Activated CD4-positive, alpha-beta T cell treated with anti-CD3 and anti-CD28 coated beads for 4 hours (primary cell): ENCODE results near the gene DIP2B.
"Not testable (repeated sequence)": the region's sequence is repeated elsewhere in the genome, so short reads cannot be mapped to it uniquely, and the experiment has no call there.

Source experiments
- DNase-seq, 2 donors: peaks; one replicate each; pipeline ENCODE4 v3.0.0-alpha.2; 2020

Gene DIP2B

GRCh38 chr12:50641566-50641965, 136.8 kb downstream of the DIP2B start:
- no peak for DNase-seq

DNA sequence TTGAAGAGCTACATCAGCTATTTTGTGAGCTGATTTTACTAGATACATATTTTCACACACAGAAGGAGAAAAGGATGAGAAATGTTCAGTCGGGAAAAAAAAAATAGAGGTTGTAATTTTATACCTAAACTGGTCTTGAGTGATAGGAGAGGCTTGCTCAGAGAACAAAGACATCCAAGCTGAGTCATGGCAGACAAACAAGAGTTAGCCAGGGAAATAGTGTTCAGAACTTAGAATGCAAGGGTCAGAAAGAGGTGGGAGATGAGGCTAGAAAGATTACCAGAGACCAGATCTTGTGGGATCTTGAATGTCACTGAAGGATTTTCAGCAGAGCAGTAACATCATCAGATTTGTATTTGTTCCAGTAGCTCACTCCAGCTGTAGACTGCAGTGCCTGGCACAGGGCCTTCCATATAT, 137.3 kb downstream of the DIP2B start:
- no peak for DNase-seq

DNA sequence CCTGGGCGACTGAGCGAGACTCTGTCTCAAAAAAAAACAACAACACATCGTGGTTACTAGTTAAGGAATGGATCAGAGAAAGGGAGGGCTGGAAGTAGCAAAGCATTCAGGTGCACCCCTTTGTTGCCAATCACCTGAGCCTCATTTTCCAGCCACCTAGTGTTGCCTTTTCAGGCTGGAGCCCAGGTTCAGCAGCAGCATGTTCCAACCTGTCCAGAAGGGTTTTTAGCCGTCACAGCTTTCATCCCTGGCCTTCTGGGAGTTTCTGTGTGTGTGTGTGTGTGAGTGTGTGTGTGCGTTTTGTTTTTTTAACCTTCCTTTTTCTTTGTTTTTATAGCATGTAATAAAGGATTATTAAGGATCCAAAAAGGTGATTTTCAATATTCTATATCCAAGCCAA, 138.0 kb downstream of the DIP2B start:
- no peak for DNase-seq

- no peak for DNase-seq
Observed at GRCh38 chr12:50647031-50647430, 142.2 kb downstream of the DIP2B start.

GRCh38 chr12:50647479-50647878, 142.7 kb downstream of the DIP2B start:
- DNase-seq = no peak

DNA sequence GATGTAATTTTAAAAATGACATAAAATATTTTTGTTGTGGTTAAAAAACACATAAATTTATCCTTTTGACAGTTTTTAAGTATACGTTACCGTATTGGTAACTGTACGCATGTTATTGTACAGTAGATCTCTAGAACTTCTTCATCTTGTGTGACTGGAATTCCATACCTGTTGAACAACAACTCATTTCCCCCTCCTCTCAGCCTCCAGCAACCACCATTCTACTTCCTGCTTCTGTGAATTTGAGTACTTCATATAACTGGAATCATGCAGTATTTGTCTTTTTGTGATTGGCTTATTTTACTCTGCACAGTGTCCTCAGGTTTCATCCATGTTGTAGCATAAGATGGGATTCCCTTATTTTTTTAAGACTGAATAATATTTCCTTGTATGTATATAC, 145.5 kb downstream of the DIP2B start:
- no peak for DNase-seq

DNA sequence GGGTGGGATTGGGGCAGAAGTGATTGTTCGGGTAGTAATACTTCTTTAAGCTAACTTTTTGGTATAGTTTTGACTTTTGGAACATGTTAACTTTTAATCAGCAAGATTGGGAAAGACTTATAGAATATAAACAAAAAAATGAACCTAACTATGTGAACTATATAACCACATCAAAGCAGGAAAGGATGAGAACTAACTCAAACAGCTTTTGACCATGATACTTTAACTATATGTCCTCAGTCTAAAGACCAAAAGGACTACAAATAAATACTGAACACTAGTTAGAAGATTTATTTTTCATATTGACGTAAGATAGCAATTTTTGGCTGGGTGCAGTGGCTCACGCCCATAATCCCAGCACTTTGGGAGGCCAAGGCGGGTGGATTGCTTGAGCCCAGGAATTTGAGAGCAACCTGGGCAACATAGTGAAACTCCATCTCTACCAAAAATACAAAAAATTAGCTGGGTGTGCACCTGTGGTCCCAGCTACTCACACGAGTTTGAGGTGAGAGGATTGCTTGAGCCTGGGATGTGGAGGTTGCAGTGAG, 150.7 kb downstream of the DIP2B start:
- no peak for DNase-seq

- DNase-seq = no peak
Observed at GRCh38 chr12:50659260-50659659, 154.5 kb downstream of the DIP2B start.

- no peak for DNase-seq
Observed at GRCh38 chr12:50659690-50660424, 155.1 kb downstream of the DIP2B start.

DNA sequence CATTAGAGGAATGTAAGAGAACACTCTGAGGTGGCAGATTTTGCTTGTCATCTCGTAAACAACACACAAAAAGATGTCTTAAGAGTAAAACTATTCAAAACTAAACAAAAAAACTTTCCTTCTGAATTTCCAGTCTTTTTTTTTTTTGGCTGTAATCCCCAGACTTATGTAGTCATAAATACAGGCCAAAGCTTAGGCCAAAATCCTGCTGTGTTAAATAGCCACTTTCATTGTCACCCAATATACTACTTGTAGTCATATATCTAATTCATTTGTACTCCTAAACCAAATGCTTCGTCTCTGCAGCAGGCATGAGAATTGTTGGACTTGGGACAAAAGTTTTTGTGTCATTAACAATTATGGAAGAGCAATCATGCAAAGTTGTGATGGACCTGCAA, 155.6 kb downstream of the DIP2B start:
- no peak for DNase-seq

DNA sequence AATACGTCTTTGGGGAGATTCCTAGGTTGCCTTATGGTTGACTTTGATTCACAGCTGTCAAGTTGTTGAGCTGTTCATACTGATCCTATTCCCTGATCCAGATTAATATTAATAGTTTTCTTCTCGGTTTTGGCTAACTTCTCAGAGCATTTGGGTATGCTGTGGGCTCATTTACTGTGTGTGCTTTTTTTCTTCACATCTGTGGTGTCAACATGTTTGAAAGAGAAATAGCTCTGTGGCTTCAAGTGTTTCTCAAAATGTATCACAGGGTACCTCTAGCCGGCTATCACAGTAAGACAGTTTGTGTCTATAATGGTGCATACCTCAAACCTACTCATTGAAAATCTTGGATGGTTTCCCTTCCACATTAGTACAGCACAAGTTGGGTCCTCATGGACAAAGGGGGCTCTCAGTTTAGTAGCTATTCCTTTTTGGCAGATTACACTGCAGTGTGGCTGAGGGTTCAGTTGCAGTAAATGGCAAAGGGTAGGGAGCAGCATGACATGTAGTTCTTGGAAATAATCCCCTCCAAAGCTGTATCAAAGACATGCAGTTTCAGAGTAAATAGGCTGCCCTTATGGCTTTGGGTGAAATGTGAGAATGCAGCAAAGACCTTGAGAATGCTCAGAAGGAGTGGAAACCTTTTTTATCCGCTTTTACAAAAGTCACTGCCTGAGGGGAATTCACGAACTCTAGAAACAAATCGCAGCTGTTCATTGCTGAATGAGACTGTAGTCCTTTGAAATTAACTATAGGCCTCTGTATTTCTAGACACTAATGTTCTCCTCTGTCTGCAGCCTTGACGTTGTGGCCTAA, 156.7 kb downstream of the DIP2B start:
- DNase-seq = no peak

DNA sequence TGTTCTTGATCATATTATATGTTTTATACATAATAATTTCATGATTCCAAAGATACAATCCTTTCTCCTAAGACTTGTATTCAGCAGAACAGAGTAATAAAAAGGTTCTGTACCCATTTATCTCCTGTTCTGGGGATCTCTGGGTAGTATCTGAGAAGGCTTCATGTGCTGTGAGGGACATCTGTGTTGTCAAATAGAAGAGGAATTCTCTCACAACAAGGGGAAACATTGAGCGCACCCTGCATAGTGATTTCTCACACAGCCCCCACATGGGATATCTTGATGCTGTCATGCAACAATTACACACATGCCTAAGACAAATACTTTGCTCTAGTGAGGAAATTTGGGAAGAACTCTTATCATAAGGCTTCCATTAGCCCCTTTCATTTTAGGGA, 157.3 kb downstream of the DIP2B start:
- DNase-seq = no peak

- no peak for DNase-seq
Observed at GRCh38 chr12:50665170-50665569, 160.4 kb downstream of the DIP2B start.

DNA sequence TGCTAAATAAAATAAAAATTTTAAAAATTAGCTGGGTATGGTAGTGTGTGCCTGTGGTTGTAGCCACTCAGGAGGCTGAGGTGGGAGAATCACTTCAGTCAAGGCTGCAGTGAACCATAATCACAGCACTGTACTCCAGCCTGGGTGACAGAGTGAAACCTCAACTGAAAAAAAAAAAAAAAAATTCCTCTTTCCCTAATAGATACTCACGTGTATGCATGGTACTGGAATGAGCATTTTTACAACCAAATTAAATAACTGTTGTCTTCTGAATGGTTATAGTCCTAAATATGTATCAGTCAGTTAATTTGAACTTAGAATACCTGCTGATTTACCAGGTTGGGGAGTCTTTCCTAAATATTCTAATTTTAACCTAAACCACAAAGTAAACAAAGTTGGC, 160.8 kb downstream of the DIP2B start:
- no peak for DNase-seq

- DNase-seq = no peak
Observed at GRCh38 chr12:50666023-50666422, 161.2 kb downstream of the DIP2B start.

DNA sequence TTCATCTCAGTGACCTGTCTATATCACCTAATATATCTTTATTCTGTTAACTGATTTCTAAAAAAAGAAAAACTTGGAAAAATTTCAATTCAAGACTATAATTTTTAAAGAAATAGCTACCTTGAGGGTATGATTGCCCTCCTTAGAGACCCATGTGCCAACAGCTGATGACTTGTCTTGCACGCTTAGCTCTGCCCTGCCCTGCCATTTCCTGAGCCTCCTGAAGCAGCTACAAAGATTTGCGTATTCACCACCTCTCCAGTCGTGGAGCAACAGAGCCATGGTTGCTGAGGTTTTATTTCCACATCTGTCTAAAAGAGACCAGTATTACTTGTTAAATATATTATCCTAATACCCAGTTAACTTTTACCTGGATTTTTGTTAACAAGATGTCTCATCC, 167.4 kb downstream of the DIP2B start:
- DNase-seq = no peak

- DNase-seq = no peak
Observed at GRCh38 chr12:50676756-50677155, 172.0 kb downstream of the DIP2B start.

DNA sequence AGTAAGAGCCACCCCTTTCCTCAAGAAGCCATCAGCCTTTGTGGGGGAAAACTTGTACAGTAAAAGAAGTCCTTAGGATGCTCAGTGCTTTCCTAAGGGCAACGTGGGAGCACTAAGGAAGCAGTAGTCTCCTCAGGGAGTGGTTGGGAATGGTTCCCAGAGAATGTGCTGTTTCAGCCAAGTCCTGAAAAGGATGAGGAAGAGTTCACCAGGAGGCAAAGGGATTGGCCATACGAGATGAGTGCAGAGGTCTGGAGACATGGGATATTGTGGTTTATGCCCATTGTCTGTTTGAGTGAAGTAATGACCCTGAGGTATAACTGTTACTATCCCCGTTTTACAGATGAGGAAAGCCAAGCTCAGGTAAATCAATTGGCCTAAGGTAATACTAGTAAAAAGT, 173.1 kb downstream of the DIP2B start:
- DNase-seq = no peak

DNA sequence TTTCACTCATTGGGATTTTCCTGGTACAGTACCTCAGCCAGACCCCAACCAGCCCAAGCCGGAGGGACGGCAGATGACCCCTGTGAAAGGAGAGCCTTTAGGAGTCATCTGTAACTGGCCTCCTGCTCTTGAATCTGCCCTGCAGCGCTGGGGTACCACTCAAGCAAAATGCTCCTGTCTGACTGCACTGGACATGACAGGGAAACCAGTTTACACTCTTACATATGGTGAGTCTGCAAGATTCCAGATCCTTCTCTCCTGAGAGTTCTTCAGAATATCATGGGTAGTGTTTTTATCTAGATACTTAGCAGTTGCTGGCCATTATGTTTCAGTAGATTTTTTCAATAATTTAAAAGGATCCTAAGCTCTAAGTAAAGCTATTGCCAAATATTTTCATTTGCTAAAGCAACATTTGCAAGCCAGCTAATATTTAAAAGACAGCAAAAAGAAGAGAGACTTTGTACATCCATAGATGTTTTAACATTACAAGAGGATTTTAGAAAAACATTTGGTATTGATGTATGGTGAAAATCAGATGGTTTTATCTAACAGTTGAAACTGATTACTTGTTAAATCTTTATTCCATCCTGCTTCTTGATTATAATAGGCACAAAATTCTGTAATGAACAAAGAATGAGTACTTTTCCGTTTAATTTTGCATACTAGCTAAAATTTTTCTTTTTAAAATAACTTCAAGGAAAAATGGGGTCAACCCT, 174.0 kb downstream of the DIP2B start:
- no peak for DNase-seq

DNA sequence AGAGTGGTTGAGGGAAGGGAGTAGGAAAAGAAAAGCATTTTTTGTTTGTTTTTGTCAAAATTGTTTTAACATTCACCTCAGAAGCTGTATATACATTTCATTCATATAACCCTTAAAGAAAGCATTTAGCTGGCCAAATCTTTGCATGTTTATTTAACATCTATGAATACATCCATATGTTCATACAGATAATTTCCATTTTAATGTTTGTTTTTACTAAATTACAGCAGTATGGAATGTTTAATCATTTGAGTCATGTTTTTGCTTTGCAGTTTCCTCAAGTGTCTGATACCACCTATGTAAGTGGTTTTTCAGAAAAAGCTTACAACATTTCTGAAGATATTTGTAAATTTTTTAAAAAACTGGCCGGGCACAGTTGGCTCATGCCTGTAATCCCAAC, 174.8 kb downstream of the DIP2B start:
- no peak for DNase-seq

DNA sequence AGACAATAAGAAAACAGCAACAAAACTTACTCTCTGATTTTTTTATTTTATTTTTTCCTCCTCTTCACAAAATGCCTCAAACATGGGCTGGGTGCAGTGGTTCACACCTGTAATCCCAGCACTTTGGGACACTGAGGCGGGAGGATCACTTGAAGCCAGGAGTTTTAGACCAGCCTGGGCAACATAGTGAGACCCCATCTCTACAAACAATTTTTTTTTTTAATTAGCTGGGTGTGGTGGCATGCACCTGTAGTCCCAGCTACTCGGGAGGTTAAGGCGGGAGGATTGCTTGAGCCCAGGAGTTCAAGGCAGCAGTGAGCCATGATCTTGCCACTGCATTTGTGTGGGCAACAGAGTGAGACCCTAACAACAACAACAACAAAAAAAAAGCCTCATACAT, 176.3 kb downstream of the DIP2B start:
- DNase-seq = not testable (repeated sequence)

- DNase-seq = no peak
Observed at GRCh38 chr12:50685641-50686040, 180.9 kb downstream of the DIP2B start.

GRCh38 chr12:50686406-50686805, 181.6 kb downstream of the DIP2B start:
- DNase-seq = no peak

GRCh38 chr12:50686976-50687375, 182.2 kb downstream of the DIP2B start:
- DNase-seq = no peak
